OCI-LY3 (cell line): ENCODE data around the gene PLA2G2D.

Experiments used
- CTCF ChIP-seq: fragments of 200-600, 300-600 bp; sonication (generic); IDR thresholded peaks from 2 replicates; pipeline ENCODE4 v1.5.1; 2014; ENCODE audit warnings: antibody characterized with exemption, low read length, low read depth
- EZH2phosphoT487 ChIP-seq: fragments of 200-600 bp; shearing (Covaris generic); IDR thresholded peaks from 2 replicates; pipeline ENCODE4 v1.6.1; 2018; ENCODE audit warnings: antibody characterized with exemption, mixed run types, low read depth

- TF ChIP-seq CTCF = no peak
- TF ChIP-seq EZH2phosphoT487 = no peak
Observed at GRCh38 chr1:20115916-20116315, 3.4 kb downstream of the PLA2G2D start.
